ENCODE results near the gene RPL28.

DNA sequence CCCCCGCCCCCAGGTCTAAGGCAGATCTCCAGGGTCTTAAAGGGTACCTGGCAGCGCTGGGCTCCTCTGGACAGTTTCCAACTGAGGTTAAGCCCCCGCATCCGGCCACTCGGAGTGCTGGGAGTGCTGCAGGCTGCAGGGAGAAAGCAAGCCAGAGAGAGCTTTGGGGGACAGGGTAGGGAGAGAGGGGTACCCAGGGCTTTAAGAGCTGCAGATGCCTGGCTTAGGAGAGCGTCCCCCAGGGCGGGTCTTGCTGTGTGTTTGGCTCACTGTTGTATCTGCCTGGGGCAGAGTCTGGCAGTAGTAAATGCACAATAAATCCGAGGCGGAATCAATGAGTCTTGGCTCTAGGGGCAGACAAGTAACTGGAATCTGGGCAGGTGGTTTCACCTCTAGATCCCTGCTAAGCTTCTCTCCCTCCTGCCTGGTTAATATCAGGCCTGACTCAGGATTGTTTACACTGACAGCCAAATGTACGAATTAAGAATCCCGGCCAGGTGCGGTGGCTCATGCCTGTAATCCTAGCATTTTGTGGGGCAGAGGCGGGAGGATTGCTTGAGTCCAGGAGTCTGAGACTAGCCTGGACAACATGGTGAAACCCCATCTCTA lies 30.4 kb upstream of the RPL28 start:
- TF ChIP-seq, protein P1, sequence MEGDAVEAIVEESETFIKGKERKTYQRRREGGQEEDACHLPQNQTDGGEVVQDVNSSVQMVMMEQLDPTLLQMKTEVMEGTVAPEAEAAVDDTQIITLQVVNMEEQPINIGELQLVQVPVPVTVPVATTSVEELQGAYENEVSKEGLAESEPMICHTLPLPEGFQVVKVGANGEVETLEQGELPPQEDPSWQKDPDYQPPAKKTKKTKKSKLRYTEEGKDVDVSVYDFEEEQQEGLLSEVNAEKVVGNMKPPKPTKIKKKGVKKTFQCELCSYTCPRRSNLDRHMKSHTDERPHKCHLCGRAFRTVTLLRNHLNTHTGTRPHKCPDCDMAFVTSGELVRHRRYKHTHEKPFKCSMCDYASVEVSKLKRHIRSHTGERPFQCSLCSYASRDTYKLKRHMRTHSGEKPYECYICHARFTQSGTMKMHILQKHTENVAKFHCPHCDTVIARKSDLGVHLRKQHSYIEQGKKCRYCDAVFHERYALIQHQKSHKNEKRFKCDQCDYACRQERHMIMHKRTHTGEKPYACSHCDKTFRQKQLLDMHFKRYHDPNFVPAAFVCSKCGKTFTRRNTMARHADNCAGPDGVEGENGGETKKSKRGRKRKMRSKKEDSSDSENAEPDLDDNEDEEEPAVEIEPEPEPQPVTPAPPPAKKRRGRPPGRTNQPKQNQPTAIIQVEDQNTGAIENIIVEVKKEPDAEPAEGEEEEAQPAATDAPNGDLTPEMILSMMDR (IDR thresholded peaks at IDR 0.05), result no peak
- no peak for TF ChIP-seq EP300 (IDR thresholded peaks at IDR 0.05)
- no peak for TF ChIP-seq POLR2A (IDR thresholded peaks at IDR 0.05)
